GM04504 (cell line): ENCODE data around the gene TSPAN2.
A peak's percentile ranks its signal among the peaks of the same experiment; 100 is the strongest.

Experiments used
- DNase-seq: peaks from one replicate; pipeline ENCODE4 v3.0.0-alpha.2; 2012; ENCODE audit warnings: low read depth

Gene TSPAN2

DNA sequence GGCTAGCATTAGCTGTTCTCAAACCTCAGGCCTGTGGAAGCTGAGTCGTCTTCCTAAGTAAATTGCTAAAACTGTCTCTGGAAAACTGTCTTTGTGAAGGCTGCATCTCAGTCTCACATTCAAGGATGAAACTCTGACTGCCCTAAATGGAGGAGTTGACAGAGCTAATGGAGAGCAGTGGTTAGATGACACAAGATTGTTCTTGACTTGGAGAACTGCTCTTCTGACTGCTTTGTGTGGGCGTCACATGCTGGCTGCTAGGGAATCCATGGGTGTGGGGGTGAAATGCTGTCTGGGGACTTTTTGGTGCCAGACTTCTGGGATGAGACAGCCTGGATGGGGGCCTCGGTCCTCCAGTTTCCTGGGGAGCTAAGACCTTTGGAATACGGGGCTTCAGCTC is 24.5 kb upstream of the TSPAN2 start:
- DNase-seq = no peak

- no peak for DNase-seq
These were observed 23.4 kb upstream of the TSPAN2 start for GRCh38 chr1:115112496-115113375.

GRCh38 chr1:115107516-115108260 is 18.4 kb upstream of the TSPAN2 start:
- no peak for DNase-seq

- DNase-seq = no peak
These were observed 16.5 kb upstream of the TSPAN2 start for GRCh38 chr1:115105831-115106230.

- peak; percentile 43 for DNase-seq
These were observed 10.4 kb upstream of the TSPAN2 start for GRCh38 chr1:115099693-115100050.

- peak; percentile 73 for DNase-seq
These were observed 9.8 kb upstream of the TSPAN2 start for GRCh38 chr1:115098979-115099692.

GRCh38 chr1:115092175-115092574 is 2.9 kb upstream of the TSPAN2 start:
- DNase-seq = no peak

DNA sequence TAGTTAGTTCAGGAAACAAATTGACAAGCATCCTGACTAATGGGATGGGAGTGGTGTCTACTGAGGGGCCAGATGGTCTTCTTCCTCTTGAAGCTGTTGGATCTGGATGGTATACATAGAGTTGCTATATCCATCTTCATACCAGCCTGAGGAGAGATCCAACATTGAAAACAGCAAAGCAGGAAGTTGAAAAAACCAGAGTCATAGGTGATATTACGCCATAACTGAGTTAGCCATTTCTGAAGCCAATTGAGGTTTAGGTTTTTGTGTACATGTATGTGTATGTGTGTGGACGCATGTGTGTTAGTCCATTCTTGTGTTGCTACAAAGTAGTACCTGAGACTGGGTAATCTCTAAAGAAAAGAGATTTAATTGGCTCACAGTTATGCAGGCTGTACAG is 2.3 kb upstream of the TSPAN2 start:
- DNase-seq = no peak

DNA sequence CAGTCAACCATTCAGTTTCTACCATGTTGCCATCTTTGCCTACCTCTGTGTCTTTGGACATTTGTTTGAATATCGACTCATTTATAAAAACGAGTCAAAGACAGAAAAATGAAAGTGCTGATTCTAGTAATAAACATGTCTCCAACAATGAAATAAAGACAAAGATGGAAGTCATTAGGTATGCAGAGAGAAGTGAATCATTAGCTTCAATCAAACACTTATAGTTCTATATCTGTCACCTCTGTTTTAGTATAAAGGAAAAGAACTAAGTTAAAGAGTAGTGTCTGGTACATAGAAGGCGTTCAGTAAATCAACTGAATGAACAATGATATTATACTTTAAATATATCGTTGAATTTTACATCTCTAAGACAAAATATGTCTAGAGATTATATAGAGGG is 1.7 kb upstream of the TSPAN2 start:
- no peak for DNase-seq

DNA sequence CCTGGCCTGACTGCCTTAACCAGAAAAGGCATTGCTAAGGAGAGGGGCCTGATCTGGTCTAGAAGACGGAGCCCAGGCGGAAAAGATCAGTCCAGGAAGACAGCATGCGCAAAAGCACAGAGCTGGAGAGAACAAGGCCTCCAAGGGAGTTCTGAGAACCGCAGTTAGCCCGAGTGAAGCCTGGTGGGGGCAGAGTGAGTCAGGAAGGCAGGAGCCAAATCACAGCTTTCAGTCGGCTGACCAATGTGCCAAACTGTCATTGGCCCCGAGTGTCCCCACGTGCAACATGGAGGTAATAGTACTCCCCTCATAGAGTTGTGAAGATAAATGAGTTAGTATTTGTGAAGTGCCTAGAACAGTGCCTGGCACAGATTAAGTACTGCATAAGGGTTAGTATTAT is 1.2 kb upstream of the TSPAN2 start:
- no peak for DNase-seq

- no peak for DNase-seq
These were observed 835 bp upstream of the TSPAN2 start for GRCh38 chr1:115090186-115090490.

- DNase-seq = no peak
These were observed 358 bp downstream of the TSPAN2 start for GRCh38 chr1:115088871-115089419.

GRCh38 chr1:115088115-115088778 is 1.1 kb downstream of the TSPAN2 start:
- no peak for DNase-seq

DNA sequence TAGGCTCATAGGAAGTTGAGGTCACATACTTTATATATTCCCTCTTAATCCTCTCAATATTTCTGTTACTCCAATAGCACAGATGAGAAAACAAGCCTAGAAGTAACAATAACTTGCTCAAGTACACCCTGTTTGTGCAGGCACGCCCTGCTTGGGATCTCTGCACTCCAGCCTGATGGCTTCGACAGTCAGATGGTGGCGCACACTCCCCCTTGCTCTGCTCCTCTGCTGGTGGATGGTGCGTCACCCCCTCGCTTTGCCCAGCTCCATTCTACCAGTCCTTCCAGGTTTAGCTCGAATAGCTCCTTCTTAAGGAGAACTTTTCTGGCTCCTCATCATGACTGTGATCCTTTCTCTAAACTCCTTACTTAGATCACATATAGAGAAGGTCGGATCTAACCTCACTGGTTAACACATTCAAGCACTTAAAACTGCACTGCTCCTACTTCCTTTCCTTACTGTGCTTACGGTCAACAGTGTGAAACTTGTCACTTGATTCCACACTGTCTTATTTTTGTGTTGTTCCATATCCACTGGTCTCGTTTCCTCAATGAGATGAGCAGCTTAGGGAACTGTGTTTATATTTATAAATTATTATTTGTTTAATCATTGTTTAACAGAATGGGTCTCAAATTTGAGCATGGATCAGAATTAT is 3.0 kb downstream of the TSPAN2 start:
- no peak for DNase-seq

GRCh38 chr1:115084902-115085511 is 4.3 kb downstream of the TSPAN2 start:
- no peak for DNase-seq

GRCh38 chr1:115082949-115083348 is 6.4 kb downstream of the TSPAN2 start:
- DNase-seq = no peak

DNA sequence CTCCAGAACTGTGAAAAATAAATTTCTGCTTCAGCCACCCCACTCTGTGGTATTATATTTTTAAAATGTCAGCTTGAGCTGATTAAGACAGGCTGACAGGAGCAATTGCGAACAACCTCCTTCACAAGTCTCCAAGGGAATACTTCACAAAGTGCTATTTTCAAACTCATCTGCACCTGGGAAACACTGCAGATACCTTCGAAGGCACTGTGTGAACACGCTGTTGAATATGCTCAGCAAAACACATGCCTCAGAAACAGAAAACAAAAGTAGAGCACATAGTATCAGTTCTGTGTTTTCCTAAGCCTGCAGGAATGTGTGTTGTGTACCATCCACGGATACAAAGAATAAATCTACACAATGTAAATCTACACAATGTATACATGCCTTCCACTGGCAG is 10.6 kb downstream of the TSPAN2 start:
- no peak for DNase-seq

DNA sequence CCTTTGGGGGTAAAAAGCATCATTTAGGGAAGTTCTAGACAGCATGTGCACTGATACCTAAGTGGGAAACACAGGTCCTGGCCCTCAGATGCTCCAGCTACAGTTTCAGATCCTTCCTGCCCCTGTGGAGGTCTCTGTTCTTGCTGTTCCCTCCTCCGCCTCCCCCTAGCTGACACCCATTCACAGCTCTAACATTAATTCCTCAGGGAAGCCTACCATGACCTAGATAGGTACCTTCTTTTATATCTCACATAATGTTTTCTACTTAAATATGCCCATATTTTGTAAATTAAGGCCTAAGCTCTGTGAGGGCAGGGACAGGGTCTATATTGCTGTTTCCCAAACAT is 11.3 kb downstream of the TSPAN2 start:
- DNase-seq = no peak

DNA sequence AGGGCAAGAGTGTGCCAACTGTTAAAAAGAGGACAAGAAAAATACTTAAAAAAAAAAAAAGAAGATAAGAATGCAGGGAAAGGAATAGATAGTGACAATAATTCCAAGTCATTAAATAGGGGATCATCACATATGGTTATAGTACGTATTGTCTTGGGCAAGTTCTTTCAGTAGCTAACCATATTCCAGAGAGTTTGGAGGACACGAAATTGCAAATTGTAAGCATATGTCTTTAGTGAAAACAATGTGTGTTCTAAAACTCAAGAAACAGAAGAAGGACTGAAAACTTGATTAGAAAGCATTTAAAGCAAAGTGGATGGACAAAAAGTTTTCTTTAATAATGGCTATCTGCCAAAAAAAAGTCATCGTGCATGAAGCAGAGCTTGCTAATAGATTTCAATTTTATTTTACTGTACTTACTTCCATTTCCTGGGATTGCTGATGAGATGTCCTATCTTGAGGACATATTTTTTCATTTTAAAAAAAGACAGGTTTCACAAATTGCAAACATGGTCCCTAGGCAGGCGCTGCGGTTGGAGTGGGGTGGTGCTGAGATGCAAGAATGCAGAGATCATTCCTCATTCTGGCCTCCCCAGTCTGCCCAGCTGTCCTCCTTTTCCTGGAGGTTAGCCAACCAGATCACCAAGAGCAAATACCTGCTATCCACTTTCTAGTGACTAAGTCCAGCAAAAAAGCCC is 11.9 kb downstream of the TSPAN2 start:
- DNase-seq = no peak

- DNase-seq = no peak
These were observed 12.9 kb downstream of the TSPAN2 start for GRCh38 chr1:115076384-115076915.
